ENCODE results near the gene FOXN3.

Gene FOXN3

DNA sequence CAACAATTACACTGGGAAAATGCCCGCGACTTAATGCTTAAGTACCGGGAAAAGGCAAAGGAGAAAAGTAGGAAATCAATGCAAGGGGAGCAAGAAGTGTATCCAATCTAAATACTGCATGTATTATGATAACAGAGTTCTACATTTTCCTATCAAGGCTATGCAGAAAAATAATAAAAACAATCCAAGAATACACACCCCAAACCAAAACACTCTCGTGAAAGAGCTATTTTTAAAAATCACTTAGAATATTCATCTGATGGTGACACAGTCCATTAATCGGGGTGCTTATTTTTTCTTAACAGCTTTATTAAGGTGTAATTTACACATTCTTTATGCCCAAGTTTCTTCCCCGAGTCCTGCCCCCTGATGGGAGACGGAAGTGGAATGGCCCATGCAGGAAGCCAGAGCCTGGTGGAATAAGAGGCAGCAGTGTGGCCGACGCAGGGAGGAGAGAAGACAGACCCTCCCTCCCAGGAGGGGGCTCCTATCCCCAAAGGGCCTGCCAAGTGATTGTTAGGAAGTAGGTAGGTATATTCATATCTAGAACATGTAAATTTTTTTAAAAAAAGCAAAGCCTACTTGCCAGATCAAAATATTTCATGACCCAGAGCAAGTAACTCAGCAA lies 174.3 kb downstream of the FOXN3 start:
- TF ChIP-seq NFRKB (IDR thresholded peaks at IDR 0.05) (no peak), FOXA1 (IDR thresholded peaks at IDR 0.05) (no peak), PKNOX1 (IDR thresholded peaks at IDR 0.05) (no peak), SUZ12 (IDR thresholded peaks at IDR 0.05) (no peak), ELF4 (IDR thresholded peaks at IDR 0.05) (no peak), LEF1 (IDR thresholded peaks at IDR 0.05; ENCODE audit: borderline replicate concordance) (no peak), HDGF (IDR thresholded peaks at IDR 0.05; ENCODE audit: borderline replicate concordance) (no peak), TARDBP (IDR thresholded peaks at IDR 0.05) (no peak), ZNF384 (IDR thresholded peaks at IDR 0.05) (no peak), FOXK2 (IDR thresholded peaks at IDR 0.05) (no peak), ARNT (IDR thresholded peaks at IDR 0.05) (no peak), L3MBTL2 (conservative IDR thresholded peaks at IDR 0.05) (no peak), CTBP1 (IDR thresholded peaks at IDR 0.05; ENCODE audit: borderline replicate concordance) (no peak), FOXM1 (IDR thresholded peaks at IDR 0.05; ENCODE audit: borderline replicate concordance) (no peak), BHLHE40 (IDR thresholded peaks at IDR 0.05; ENCODE audit: borderline replicate concordance) (no peak)
- DNase-seq (ENCODE audit: extremely low spot score): no peak
- ChIA-PET POLR2A (no interaction called here), CTCF (no interaction called here)

DNA sequence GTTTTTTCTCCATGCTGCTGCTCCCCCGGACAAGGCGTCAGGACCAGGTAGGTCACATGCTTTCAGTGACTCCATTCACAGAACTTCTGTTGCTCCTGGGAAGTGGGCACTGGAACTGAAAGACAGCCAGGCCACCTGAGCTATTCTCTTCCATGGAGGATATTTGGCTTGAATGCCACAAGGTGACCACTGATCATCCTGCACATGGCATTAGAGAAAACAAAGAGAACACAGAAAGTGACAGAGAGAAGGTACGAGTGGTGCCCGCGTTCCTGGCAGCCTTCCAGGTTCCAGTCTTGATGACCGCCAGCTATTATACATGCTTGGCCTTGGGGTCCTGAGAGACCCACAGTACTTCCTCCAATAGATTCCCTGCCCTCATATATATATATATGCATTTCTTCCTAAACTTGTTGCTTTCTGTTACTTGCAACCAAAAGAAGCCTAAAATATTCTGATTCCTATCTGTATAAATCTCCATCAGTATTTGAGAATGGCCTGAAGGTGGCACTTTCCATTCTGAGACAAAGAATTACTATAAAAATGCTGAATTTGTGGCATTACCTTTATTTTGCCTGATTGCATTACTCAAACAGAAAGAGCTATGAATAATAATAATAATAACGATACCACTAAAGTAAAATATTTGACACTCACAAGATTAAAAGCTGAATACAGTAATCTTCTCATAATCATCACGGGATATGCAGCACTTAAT lies 174.9 kb downstream of the FOXN3 start:
- ChIA-PET CTCF (no interaction called here), POLR2A (no interaction called here)
- DNase-seq (ENCODE audit: extremely low spot score): no peak
- no peak for TF ChIP-seq FOXK2 (IDR thresholded peaks at IDR 0.05)

- POLR2A ChIA-PET: no interaction called here
These were observed 175.8 kb downstream of the FOXN3 start for GRCh38 chr14:89241257-89241656.

GRCh38 chr14:89240414-89240813 lies 176.6 kb downstream of the FOXN3 start:
- DNase-seq (ENCODE audit: extremely low spot score): no peak
- ChIA-PET CTCF (no interaction called here), POLR2A (no interaction called here)
- no peak for TF ChIP-seq PKNOX1 (IDR thresholded peaks at IDR 0.05)
- no peak for TF ChIP-seq HDGF (IDR thresholded peaks at IDR 0.05; ENCODE audit: borderline replicate concordance)
- no peak for TF ChIP-seq BHLHE40 (IDR thresholded peaks at IDR 0.05; ENCODE audit: borderline replicate concordance)
- TF ChIP-seq ARNT (IDR thresholded peaks at IDR 0.05): no peak
- TF ChIP-seq SP1 (IDR thresholded peaks at IDR 0.05): no peak
- TF ChIP-seq ZNF384 (IDR thresholded peaks at IDR 0.05): no peak
- no peak for TF ChIP-seq FOXA1 (IDR thresholded peaks at IDR 0.05)
- no peak for TF ChIP-seq FOXK2 (IDR thresholded peaks at IDR 0.05)
- no peak for TF ChIP-seq L3MBTL2 (conservative IDR thresholded peaks at IDR 0.05)
- no peak for TF ChIP-seq FOXM1 (IDR thresholded peaks at IDR 0.05; ENCODE audit: borderline replicate concordance)
- TF ChIP-seq CTBP1 (IDR thresholded peaks at IDR 0.05; ENCODE audit: borderline replicate concordance): no peak

More at GRCh38 chr14:89241257-89241656, 175.8 kb downstream of the FOXN3 start:
- no peak for DNase-seq (ENCODE audit: extremely low spot score)
- no peak for TF ChIP-seq NFRKB (IDR thresholded peaks at IDR 0.05)
- TF ChIP-seq CTBP1 (IDR thresholded peaks at IDR 0.05; ENCODE audit: borderline replicate concordance): no peak
- no peak for TF ChIP-seq ARNT (IDR thresholded peaks at IDR 0.05)
- no peak for TF ChIP-seq FOXK2 (IDR thresholded peaks at IDR 0.05)
- TF ChIP-seq SUZ12 (IDR thresholded peaks at IDR 0.05): no peak
- TF ChIP-seq L3MBTL2 (conservative IDR thresholded peaks at IDR 0.05): no peak
- no peak for TF ChIP-seq ELF4 (IDR thresholded peaks at IDR 0.05)
- no peak for TF ChIP-seq FOXM1 (IDR thresholded peaks at IDR 0.05; ENCODE audit: borderline replicate concordance)
- TF ChIP-seq FOXA1 (IDR thresholded peaks at IDR 0.05): no peak
- TF ChIP-seq HDGF (IDR thresholded peaks at IDR 0.05; ENCODE audit: borderline replicate concordance): no peak
- no peak for TF ChIP-seq ZNF384 (IDR thresholded peaks at IDR 0.05)
- TF ChIP-seq SP1 (IDR thresholded peaks at IDR 0.05): no peak
- no peak for TF ChIP-seq LEF1 (IDR thresholded peaks at IDR 0.05; ENCODE audit: borderline replicate concordance)
- no peak for TF ChIP-seq PKNOX1 (IDR thresholded peaks at IDR 0.05)
- TF ChIP-seq BHLHE40 (IDR thresholded peaks at IDR 0.05; ENCODE audit: borderline replicate concordance): no peak
- no peak for TF ChIP-seq TARDBP (IDR thresholded peaks at IDR 0.05)
- CTCF ChIA-PET: no interaction called here

DNA sequence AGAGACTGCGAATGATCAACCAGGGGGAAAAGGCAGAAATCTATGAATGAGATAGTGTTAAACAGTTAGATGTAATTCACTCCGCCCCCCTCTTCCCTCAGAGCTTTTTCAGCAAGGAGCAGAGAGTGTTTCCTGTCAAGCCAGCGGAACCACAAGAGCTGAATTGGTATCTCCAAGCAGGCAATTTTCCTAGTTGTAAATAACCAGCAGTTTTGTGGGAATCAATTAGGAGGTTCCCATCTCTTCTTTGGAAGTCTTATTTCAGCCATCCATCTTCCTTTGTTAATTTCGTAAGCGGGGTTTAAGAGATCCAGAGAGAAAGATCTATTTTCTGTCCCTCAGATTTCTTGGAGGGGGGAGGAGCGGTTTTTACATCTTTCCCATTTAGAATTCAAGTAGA lies 178.0 kb downstream of the FOXN3 start:
- no peak for DNase-seq (ENCODE audit: extremely low spot score)
- ChIA-PET POLR2A (no interaction called here), CTCF (no interaction called here)
- TF ChIP-seq CTBP1 (IDR thresholded peaks at IDR 0.05; ENCODE audit: borderline replicate concordance) (no peak), L3MBTL2 (conservative IDR thresholded peaks at IDR 0.05) (no peak), FOXA1 (IDR thresholded peaks at IDR 0.05) (no peak), ELF4 (IDR thresholded peaks at IDR 0.05) (no peak), BHLHE40 (IDR thresholded peaks at IDR 0.05; ENCODE audit: borderline replicate concordance) (no peak), FOXK2 (IDR thresholded peaks at IDR 0.05) (no peak), PKNOX1 (IDR thresholded peaks at IDR 0.05) (no peak), ARNT (IDR thresholded peaks at IDR 0.05) (no peak), LEF1 (IDR thresholded peaks at IDR 0.05; ENCODE audit: borderline replicate concordance) (no peak), NFRKB (IDR thresholded peaks at IDR 0.05) (no peak), SUZ12 (IDR thresholded peaks at IDR 0.05) (no peak), FOXM1 (IDR thresholded peaks at IDR 0.05; ENCODE audit: borderline replicate concordance) (no peak), ZNF384 (IDR thresholded peaks at IDR 0.05) (no peak), SP1 (IDR thresholded peaks at IDR 0.05) (no peak), TARDBP (IDR thresholded peaks at IDR 0.05) (no peak), HDGF (IDR thresholded peaks at IDR 0.05; ENCODE audit: borderline replicate concordance) (no peak)
